GM20431 (cell line): ENCODE results near the gene CLPTM1.
"Not testable (repeated sequence)": the region's sequence is repeated elsewhere in the genome, so short reads cannot be mapped to it uniquely, and the experiment has no call there.

Experiments
- in situ Hi-C: fragments of 300-500 bp; cut with MseI, MboI; formaldehyde crosslinking; loops from one replicate; pipeline ENCODE4 v1.15.0; 2020; ENCODE audit warnings: low sequenced_read_pairs; ENCODE audit not compliant: unreplicated experiment

The CLPTM1 gene

DNA sequence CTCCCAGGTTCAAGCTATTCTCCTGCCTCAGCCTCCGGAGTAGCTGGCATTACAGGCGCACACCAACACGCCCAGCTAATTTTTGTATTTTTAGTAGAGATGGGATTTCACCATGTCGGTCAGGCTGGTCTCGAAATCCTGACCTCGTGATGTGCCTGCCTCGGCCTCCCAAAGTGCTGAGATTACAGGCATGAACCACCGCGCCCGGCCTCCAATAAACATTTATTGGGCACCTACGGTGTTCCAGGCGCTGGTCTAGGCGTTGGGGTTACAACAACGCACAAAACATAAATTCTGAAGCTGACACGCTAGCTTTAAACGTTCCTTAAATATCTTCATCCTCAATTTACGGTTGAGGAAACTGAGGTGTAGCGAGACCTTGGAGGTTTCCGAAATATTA, 45.5 kb downstream of the CLPTM1 start:
- in situ Hi-C loops, result not testable (repeated sequence)

DNA sequence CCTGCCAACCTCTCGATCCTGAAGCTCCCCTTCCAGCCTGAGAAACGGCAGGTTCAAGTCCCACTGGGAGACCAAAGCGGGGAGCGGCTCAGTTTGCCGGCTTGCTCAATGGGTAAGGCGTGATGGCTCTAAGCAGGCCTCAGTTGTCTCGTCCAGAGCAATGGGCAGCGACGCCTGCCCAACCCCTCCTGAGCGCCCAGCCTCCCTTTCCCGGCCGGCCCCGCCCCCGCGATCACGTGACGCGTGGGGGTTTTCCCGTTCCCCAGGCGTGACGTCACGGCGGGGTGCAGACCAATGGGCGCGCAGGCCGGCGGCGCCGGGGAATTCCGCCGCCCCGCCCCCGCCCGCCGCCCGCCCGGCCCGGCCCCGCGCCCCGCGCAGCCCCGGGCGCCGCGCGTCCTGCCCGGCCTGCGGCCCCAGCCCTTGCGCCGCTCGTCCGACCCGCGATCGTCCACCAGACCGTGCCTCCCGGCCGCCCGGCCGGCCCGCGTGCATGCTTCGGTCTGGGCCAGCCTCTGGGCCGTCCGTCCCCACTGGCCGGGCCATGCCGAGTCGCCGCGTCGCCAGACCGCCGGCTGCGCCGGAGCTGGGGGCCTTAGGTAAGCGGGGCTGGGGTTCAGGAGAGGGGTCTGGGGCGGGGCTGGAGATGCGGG, 46.0 kb downstream of the CLPTM1 start, which contains the start of gene RELB:
RELB (plus strand) TSS at position 378 of the 653 bp plus-strand sequence; CDS start at position 494, 116 bp downstream.
- in situ Hi-C loops, result no loop called here

DNA sequence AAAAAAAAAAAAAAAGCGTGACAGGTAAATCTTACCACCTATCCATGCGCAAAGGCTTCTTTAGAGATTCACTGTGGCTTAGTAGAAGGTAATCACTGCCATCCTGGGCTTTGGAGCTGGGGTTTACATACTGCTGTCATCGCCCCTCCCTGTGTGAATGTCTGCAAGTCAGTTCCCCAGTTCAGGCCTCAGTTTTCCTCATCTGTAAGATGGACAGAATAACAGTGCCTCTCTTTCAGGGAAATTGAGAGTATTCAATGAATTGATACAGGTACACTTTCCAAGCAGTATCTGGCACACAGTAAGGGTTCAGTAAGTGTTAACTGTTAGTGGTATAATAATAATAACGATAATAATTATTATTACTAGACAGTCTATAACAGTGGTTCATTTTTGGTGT, 48.3 kb downstream of the CLPTM1 start:
- in situ Hi-C loops, result no loop called here

- in situ Hi-C loops, result no loop called here
Observed at GRCh38 chr19:45005787-45006186, 50.6 kb downstream of the CLPTM1 start.

DNA sequence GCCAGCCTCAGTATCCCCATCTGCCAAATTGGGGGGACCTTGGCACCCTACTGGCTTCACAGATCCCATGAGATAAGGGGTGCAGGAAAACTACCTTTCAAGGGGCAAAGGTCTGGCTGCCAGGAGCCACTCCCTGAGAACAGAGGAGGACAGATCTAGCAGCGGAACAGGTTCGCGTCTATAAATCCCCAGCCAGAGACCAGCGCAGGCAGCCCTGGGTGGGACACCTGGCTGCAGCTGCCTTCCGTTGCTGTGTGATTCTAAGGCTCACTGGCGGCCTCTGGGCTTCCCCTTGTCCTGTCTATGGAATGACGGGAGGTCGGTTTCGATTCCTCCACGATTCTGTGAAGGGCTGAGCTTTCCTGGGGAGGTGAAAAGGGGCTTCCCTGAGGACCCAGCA, 53.4 kb downstream of the CLPTM1 start:
- in situ Hi-C loops, result no loop called here

DNA sequence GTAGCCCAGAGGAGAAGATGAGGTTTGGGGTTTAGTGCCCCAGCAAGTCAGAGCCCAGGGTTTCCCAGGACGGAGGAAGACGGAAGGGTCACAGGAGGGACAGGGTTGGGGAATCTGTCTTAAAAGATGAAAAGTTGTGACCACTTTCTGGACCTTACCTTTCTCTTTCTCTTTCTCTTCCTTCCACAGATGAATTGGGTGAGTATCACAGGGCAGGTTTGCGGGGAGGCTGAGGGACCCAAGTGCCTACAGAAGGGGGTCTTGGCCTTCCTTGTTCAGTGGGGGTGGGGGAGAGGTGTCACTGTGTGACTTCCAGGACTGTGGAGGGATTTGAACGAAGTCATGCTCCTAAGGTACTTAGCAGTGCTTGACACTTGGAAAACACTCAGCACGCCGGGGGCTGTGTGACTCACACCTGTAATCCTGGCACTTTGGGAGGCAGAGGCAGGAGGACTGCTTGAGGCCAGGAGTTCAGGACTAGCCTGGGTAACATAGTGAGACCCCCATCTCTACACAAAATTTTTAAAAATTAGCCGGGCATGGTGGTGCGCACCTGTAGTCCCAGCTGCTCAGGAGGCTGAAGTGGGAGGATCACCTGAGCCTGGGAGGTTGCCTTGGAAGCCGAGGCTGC, 54.6 kb downstream of the CLPTM1 start:
- in situ Hi-C loops, result no loop called here

DNA sequence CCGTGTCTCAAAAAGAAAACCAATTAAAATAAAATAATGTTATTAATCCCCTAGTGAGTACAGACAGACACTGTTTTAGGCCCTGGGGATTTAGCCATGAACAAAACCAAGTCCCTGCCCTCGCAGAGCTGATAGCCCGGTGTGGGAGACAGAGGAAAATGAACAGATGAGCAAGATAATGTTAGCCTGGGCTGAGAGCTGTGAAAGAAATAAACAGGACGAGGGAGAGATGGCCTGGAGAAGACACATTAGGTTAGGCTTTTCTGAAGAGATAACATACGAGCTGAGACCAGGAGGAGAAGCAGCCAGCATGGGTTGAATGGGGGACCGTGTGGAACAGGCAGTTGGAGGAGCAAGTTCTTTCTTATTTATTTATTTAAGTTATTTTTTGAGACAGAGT, 55.1 kb downstream of the CLPTM1 start:
- in situ Hi-C loops, result no loop called here

GRCh38 chr19:45011959-45012358, 56.8 kb downstream of the CLPTM1 start:
- in situ Hi-C loops, result no loop called here

GRCh38 chr19:45016388-45017314, 61.5 kb downstream of the CLPTM1 start:
- in situ Hi-C loops, result no loop called here

DNA sequence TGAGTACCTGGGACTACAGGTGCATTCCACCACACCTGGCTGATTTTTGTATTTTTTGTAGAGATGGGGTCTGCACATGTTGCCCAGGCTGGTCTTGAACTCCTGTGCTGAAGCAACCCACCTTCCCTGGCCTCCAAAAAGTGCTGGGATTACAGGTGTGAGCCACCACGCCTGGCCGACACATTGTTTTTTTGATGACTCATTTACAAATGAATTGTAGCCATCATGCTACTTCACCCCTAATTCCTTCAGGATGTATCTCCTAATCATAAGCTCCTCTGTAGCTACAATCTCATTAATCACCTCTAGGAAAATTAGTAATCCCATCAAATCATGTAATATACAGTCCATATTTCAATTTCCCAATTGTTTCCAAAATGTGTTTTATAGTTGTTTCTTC, 64.0 kb downstream of the CLPTM1 start:
- in situ Hi-C loops, result no loop called here

DNA sequence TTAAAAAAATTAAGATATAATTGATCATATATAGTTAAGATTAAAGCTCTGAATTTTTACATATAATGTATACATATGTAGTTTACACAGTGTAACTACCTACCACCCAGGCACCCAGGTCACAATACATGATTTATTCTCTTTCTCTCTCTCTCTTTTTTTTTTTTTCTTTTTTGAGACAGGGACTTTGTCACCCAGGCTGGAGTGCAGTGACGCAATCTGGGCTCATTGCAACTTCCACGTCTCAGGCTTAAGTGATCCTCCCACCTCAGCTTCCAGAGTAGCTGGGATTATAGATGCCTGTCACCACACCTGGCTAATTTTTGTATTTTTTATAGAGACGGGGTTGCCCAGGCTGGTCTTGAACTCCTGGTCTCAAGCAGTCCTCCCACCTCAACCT, 64.9 kb downstream of the CLPTM1 start:
- in situ Hi-C loops, result no loop called here

DNA sequence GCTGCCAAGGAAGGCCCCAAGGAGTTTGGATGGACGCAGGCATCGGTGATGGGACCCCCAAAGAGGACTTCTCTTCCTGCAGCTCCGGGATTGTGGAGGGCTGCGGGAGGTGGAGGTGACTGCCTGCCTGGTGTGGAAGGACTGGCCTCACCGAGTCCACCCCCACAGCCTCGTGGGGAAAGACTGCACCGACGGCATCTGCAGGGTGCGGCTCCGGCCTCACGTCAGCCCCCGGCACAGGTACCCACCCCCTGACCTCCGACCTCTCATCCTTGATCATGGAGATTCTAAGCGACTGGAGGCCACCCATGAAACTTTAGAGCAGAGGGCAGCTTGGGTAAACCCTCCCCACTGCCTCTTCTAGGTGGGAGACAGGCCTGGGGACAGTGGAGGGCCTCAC, 66.8 kb downstream of the CLPTM1 start:
- in situ Hi-C loops, result no loop called here

DNA sequence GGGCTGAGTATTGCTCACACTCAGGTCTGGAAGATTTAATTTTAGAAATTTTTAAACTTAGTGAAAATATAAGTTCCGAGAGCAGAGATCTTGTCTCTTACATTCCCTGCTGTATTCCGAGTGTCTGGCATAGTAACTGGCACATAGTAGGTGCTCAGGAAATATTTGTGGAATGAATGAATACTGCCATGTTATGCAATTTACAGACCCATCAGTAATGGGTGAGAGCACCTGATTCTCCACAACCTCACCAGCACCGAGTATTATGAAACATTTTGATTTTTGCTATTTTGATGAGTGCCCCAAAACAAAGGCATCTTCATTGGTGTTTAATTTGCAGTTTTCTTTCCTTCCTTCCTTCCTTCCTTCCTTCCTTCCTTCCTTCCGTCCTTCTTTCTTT, 67.9 kb downstream of the CLPTM1 start:
- in situ Hi-C loops, result no loop called here

DNA sequence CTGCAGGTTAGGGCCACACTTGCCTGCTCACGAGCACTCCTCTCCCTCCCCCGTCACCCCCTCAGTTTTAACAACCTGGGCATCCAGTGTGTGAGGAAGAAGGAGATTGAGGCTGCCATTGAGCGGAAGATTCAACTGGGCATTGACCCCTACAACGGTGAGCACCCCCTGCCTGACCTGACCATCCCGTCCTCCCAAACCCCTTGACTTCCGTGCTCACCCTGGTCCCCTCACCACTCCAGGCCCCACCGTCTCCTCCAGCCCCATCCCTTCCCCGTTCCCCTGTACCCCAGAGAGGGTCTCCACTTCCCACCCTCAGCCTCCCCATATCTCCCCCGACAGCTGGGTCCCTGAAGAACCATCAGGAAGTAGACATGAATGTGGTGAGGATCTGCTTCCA, 70.1 kb downstream of the CLPTM1 start:
- in situ Hi-C loops, result no loop called here

DNA sequence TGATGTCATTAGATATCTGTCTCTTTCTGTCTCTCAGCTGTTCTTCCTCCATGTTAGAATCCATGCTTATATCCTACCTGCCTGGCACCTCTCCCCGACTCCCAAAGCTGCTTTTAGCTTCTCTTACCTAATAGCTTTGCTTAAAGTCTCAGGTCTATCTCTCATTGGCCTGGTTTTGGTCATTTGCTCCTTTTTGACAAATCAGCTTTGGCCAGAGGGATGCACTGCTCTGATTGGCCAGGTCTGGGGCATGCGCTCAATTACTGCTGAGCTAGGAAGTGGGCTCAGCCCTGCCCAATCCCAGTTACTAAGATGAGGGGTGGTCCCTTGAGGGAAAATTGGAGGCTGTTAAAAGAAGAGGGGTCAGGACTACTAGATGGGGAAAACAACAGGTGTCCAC, 72.2 kb downstream of the CLPTM1 start:
- in situ Hi-C loops, result no loop called here

DNA sequence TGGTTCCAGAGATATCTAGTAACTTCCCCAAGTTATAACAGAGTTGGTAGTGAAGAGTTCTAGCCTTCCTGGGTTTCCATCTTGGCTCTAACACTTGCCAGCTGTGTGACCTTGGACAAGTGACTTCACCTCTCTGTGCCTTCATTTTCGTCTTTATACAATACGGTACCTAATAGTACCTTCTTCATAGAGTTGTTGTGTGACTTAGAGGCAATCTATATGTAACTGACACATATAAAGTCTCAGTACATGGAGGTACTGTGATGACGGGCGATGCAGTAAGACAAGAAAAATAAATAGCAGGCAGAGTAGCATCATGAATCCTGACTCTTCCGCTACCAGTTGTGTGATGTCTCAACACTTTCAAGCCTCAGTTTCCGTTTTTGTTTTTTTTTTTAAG, 75.6 kb downstream of the CLPTM1 start:
- in situ Hi-C loops, result no loop called here

- in situ Hi-C loops, result no loop called here
Observed at GRCh38 chr19:45032421-45032820, 77.2 kb downstream of the CLPTM1 start.

DNA sequence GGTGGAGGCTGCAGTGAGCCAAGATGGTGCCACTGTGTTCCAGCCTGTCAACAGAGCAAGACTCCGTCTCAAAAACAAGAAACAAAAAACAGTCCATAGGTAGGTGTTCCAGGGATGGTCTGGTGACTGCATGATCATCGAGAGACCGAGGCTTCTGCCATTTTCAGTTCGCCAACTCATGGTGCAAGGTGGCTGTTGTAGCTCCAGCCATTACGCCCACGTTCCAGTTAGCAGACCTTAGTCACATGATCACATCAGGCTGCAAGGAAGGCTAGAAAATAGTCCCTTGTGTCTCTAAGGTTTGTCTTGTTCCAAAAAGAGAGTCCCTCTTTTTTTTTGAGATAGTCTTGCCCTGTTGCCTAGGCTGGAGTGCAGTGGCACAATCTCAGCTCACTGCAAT, 80.6 kb downstream of the CLPTM1 start:
- in situ Hi-C loops, result no loop called here

- in situ Hi-C loops, result no loop called here
Observed at GRCh38 chr19:45037393-45038169, 82.4 kb downstream of the CLPTM1 start.
